ENCODE data around the gene MOB1A.

- TF ChIP-seq CTCF (IDR thresholded peaks at IDR 0.05; ENCODE audit: insufficient read depth, low read length) (no peak), GABPA (IDR thresholded peaks at IDR 0.05; ENCODE audit: low read depth) (no peak), POLR2AphosphoS5 (IDR thresholded peaks at IDR 0.05; ENCODE audit: low read depth) (no peak)
These were observed 15.7 kb downstream of the MOB1A start for GRCh38 chr2:74162951-74163350.

Measured in HL-60 (cell line).